Activated CD4-positive, alpha-beta T cell treated with anti-CD3 and anti-CD28 coated beads for 24 hours (primary cell): ENCODE results near the gene DNAH5.

Experiments
- DNase-seq, 2 donors: peaks; one replicate each; pipeline ENCODE4 v3.0.0-alpha.2; 2020; ENCODE audit warnings: low read depth in 2 of 2

The DNAH5 gene

GRCh38 chr5:13704396-13704795, 240.1 kb downstream of the DNAH5 start:
- DNase-seq = no peak

GRCh38 chr5:13700626-13701025, 243.9 kb downstream of the DNAH5 start:
- DNase-seq = no peak

DNA sequence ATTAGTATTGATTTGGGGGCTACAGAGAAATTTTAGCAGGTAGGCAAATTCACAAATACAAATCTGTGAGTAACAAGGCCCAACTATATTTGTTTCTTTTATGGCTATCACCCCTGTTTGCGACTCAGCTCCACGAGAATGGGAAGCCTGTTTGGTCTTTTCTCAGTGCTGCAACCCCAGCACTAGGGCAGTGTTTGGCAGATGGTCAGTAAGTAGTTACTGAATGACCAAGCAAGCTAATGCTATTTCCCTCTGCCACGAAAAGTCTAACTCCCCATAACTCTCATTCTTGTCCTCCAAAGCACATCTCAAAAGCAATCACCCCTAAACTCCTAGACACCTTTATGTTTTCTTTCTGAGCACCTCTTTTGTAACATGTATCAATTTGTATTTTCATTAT, 245.6 kb downstream of the DNAH5 start:
- no peak for DNase-seq

GRCh38 chr5:13695076-13695712, 249.3 kb downstream of the DNAH5 start:
- no peak for DNase-seq

DNA sequence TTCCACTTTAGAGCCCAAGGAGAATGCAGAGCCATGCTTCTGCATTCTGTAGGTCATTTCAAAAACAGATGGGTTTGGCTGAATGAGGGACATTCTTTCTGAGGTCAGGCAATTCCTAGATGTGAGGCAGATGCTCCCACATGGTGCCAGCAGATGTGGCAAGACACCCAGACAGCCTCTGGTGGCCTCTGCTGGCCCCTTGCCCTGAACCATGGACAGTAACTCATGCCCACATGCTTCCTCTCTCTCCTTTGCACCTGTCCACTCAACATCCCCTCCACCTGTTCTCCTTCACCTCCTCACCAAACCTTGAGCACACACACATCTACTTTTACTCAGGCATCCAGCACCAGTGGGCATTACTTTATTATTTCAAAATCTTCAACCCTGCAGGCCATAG, 252.3 kb downstream of the DNAH5 start:
- no peak for DNase-seq

DNA sequence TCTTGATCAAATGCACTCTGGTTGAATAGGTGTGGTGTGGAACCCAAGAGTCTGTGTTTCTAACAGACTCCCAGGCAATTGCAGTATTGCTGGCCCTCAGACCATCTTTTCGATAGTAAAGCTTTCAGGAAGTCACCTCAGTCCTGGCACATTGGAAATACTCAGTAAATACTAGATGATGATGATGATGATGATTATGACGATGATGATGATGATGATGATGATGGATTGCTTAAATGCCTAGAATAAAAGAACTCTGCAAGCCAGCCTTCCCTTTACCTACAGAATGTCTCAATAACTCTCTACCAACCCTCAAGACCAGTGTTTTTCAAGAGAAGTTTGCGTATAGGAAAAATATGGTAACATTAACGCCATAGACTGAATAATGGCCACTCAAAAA, 268.0 kb downstream of the DNAH5 start:
- no peak for DNase-seq

GRCh38 chr5:13674391-13674790, 270.1 kb downstream of the DNAH5 start:
- no peak for DNase-seq

DNA sequence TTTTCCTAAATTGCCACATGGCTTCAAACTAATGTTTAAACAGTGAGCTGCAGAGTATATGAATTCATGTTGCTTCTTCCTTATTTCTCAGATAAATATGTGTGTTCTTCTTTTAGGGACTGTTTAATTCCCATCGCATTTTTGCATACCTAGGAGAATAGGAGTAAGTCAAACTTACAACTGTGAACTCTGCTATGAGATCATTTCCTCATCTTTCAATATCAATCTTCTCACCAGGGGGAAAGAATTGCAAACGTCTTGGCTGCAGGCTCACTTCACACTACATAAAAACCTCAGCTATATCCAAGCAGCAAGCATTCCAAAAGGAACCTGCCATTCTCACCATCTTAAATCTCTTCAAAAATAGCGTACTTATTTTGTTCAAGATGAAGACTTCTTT, 271.0 kb downstream of the DNAH5 start:
- no peak for DNase-seq

DNA sequence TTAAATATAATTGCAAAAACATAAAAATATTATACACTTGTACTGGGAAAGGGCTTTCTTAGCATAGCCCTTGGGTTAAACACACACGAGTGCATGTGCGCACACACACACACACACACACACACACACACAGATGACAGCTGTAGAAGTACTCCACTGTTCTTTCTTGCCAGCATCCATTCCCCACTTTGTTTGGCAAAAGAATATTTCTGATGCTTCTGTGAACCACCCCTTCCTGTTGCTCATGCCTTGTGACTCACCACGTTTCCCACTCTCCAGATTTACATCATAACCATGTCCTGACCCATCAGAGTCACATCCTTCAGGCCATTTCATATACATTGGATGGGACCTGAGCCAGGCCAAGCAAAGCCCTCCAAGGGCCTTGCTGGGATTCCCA, 280.1 kb downstream of the DNAH5 start:
- DNase-seq = no peak

DNA sequence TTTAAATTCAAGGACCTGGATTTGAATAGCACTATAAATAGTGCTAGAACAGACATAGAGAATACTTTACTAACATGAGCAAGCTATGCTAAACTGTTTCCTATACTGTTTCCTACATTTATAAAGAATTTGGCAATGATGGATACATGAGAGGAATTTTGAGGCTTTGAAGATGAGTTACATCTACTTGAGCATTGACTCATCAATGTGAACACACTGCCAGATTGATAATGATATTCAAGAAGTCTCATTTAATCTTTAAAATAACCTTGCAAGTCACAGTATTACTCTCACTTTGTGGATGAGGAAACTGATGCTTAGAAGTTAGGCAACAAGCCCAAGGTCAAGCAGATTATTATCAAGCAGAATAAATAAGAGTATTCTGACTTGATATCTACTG, 281.9 kb downstream of the DNAH5 start:
- DNase-seq = no peak

DNA sequence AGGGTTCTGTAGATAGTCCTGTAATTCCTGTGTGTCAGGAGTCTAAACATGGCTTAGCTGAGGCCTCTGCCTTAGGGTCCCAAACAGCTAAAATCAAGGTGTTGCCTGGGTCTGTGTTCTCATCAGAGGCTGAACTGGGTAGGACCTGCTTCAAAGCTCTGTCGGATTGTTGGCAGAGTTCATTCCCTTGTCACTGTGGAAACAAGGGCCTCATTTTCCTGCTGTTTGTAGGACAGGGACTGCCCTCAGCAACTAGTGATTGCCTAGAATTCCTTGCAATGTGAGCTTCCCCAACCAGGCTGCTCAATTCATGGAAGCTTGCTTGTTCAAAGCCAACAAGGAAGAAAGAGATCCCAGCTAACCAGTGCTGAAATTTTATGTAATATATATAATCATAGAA, 283.2 kb downstream of the DNAH5 start:
- DNase-seq = no peak

GRCh38 chr5:13660072-13660471, 284.4 kb downstream of the DNAH5 start:
- no peak for DNase-seq

- DNase-seq = no peak
These were observed 285.1 kb downstream of the DNAH5 start for GRCh38 chr5:13659391-13659790.

DNA sequence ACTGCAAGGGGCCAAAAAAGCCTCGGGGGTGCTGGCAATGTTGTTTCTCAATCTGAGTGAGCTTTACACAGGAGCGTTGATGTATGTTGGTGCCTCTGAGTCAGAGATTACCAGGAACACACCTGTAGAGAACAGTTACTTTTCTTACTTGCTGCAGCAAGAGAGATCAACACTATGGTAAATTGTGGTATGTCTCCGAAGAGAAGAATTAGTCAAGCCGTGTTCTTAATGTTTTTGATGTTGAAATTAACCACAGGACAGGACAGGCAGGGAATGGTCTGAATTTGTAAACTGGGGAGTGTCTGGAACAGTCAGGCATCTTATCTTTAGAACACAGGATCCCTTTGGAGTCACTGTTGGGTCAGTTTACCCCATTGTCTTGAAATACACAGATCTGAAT, 285.7 kb downstream of the DNAH5 start:
- no peak for DNase-seq

- no peak for DNase-seq
These were observed 286.3 kb downstream of the DNAH5 start for GRCh38 chr5:13658152-13658551.

- no peak for DNase-seq
These were observed 290.8 kb downstream of the DNAH5 start for GRCh38 chr5:13653709-13654108.

DNA sequence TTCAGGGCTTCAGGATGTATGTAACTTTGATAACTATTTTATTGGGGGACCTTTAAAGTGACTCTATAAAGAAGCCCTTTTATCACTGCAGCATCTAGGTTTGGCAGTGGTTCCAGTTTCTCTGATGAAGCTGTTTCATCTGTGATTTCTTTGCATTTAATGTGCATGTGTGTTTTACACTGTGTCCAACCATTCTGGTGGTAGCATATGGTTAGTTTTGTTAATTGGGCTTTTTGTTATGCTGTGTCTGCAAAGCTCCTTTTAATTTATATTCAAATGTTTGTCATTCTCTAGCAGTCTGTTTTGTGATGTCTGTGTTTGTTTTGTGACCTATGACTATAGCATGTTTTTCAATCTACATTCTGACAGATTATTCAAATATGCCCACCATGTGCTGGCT, 294.8 kb downstream of the DNAH5 start:
- DNase-seq = no peak

GRCh38 chr5:13648822-13649221, 295.7 kb downstream of the DNAH5 start:
- DNase-seq = no peak

DNA sequence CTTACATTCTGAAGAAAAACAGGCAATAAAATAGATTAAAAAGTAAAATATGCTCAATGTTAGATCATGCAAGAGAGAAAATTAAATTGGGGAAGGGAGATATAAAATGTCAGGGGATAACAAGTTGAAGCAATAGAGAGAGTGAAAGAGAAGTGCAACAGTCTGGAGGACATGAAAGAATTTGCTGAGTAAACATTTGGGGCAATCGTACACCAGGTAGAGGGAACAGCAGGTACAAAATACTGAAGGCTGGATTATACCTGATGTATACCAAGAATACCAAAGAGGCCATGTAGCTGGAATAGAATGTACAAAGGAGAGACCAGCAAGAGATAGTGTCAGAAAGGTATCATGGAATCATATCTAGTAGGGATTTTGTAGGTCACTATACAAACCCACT, 300.8 kb downstream of the DNAH5 start:
- no peak for DNase-seq

DNA sequence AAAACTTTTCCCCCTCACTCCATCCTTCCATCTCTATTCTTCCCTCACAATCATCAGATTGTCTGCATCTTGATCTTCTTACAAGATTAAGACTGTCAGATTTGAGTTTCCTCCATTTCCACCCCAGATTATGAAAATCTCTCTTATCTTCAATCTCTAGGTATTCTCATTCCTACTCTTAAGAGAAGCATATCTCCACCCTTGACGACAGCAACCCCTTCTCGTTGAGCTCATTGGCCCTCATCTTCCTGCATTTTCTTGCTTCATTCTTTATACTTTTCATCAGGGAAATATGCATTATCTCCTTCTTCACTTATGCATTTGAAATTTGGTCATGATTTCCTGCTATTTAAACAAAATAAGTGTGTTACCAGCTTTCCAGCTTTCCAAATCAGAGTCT, 301.3 kb downstream of the DNAH5 start:
- no peak for DNase-seq
